Measurements from ENCODE around the gene CIBAR2. TPM values are rescaled to one million over a fixed set of nuclear protein-coding genes. Genes with fewer than 3 reads are reported as not detected.

Gene CIBAR2
- 0.13 TPM in 1 of 2 replicates, not detected in the other for total RNA-seq
- not detected in 2 replicates for polyA plus RNA-seq

DNA sequence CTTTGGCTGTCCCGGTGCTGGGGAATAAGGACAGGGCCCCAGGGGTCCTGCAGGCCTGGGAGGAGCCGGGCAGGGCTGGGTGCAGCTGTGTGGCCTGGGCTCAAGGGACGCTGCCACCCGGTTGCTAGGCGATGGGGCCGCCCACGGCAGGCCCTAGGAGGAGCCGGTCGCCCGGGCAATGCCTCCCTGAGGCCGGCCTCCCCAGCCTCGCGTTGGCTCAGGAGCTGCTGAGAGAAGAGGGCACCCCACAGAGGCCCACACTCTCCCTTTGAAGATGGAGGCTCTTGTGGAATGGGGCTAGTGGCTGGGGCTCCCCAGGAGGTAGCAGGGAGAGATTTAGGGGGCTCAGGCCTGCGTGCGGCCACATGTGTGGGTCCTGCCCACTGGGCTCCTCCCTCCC is at the start of gene CIBAR2:
Gene CIBAR2 (minus strand): TSS at position 109 of the 400 bp plus-strand sequence. CDS start 120 bp downstream, outside the sequence.
- Histone ChIP-seq H3K4me2 (no peak within 1 kb of the TSS), H2AFZ (no peak within 1 kb of the TSS), H3K36me3 (replicated peaks; ENCODE audit: insufficient read depth, low read depth) (no peaks in the 10 kb centered on the region), H3K9me3 (ENCODE audit: low read depth) (no peaks in the 10 kb centered on the region), H4K20me1 (ENCODE audit: insufficient read depth, poor library complexity, severe bottlenecking) (no peaks in the 10 kb centered on the region), H3K9me2 (replicated peaks; ENCODE audit: insufficient read depth) (no peaks in the 10 kb centered on the region), H3K27ac (no peak within 1 kb of the TSS), H3K4me1 (ENCODE audit: insufficient read depth) (peaks cover 5% of the 10 kb centered on the region), H3K27me3 (no peaks in the 10 kb centered on the region), H3K79me2 (no peaks in the 10 kb centered on the region), H3K4me3 (no peak within 1 kb of the TSS)
- DNase-seq (ENCODE audit: low spot score), result no peak
- WGBS (ENCODE audit: low lambda C conversion rate, missing lambda C conversion rate), result 75% methylated on average over 15 of the region's 15 CpGs
- TF ChIP-seq EZH2phosphoT487 (IDR thresholded peaks at IDR 0.05; ENCODE audit: low read depth, severe bottlenecking, unreplicated experiment), result no peak
- TF ChIP-seq EZH2 (IDR thresholded peaks at IDR 0.05; ENCODE audit: borderline replicate concordance), result no peak

DNA sequence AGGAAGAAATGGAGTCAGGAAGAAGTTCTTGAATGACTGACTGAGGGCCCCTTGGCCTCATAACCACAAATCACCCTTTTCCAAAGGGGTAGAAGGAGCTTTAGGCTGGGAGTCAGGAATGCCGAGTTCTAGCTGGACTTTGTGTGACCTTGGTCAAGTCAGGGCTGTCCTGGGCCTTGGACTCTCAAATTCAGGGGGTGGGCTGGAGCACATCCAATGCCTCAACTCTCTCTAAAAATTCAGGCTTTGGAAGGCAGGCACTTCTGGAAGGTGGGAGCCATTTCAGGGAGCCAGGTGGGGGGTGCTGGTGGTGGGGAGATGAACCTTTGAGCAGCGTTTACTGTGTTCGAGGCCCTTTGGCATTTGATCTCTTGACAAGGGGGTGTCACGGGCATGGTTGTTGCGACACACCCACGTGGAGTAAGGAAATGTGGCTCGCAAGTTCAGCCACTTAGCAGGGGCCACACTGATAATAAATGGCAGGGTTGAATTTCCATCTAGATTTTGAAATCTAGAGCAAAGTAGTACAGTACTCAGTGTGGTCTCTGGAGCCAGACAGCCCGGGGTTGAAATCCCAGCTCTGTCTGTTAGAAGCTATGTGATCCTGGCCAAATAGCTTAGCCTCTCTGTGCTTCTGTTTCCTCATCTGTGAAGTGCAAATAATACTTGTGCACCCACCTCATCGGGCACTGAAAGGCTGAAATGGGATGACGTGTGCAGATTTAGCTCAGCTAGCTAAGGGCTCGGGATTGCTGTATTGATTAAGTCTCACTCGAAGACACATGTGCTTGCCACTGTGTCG is 47.1 kb upstream of the CIBAR2 start:
- TF ChIP-seq EZH2 (IDR thresholded peaks at IDR 0.05; ENCODE audit: borderline replicate concordance) (no peak), EZH2phosphoT487 (IDR thresholded peaks at IDR 0.05; ENCODE audit: low read depth, severe bottlenecking, unreplicated experiment) (no peak)
- TF ChIP-seq, protein P1, sequence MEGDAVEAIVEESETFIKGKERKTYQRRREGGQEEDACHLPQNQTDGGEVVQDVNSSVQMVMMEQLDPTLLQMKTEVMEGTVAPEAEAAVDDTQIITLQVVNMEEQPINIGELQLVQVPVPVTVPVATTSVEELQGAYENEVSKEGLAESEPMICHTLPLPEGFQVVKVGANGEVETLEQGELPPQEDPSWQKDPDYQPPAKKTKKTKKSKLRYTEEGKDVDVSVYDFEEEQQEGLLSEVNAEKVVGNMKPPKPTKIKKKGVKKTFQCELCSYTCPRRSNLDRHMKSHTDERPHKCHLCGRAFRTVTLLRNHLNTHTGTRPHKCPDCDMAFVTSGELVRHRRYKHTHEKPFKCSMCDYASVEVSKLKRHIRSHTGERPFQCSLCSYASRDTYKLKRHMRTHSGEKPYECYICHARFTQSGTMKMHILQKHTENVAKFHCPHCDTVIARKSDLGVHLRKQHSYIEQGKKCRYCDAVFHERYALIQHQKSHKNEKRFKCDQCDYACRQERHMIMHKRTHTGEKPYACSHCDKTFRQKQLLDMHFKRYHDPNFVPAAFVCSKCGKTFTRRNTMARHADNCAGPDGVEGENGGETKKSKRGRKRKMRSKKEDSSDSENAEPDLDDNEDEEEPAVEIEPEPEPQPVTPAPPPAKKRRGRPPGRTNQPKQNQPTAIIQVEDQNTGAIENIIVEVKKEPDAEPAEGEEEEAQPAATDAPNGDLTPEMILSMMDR (IDR thresholded peaks at IDR 0.05; ENCODE audit: poor library complexity), result no peak
- H3K9me2 ChIP-seq (replicated peaks; ENCODE audit: insufficient read depth), result no peaks in the 10 kb centered on the region
- H4K20me1 ChIP-seq (ENCODE audit: insufficient read depth, poor library complexity, severe bottlenecking), result no peaks in the 10 kb centered on the region
- peak overlapping the region; percentile 47 for H3K27ac ChIP-seq
- H3K79me2 ChIP-seq, result no peaks in the 10 kb centered on the region
- H3K4me1 ChIP-seq (ENCODE audit: insufficient read depth), result peaks cover 46% of the 10 kb centered on the region
- no peak overlapping the region for H3K4me3 ChIP-seq
- no peaks in the 10 kb centered on the region for H3K36me3 ChIP-seq (replicated peaks; ENCODE audit: insufficient read depth, low read depth)
- H3K27me3 ChIP-seq, result no peaks in the 10 kb centered on the region
- DNase-seq (ENCODE audit: low spot score), result no peak
- H3K9me3 ChIP-seq (ENCODE audit: low read depth), result no peaks in the 10 kb centered on the region
- H3K4me2 ChIP-seq, result no peak overlapping the region
- H2AFZ ChIP-seq, result no peak overlapping the region
- WGBS (ENCODE audit: low lambda C conversion rate, missing lambda C conversion rate), result 81% methylated on average over 13 of the region's 13 CpGs

DNA sequence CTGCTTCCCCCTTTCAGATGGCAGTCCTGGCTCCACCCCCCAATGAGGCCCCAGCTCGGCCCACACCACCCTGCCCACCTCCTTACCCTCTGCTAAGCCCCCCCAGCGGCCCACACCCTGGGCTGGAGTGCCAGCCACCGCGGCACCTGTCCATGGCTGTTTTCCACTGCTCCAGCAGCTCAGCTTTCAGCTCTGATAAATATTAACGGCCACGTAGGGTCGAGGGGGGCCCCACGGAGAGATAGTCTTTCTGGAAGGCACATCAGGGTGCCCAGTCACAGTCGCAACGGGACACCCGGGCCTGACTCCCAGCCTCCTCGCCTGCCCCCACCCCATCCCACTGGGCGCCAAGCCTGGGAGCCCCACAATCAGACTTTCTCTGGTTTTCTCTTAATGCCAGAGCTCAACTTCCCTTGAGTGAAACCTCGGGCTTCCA is 46.5 kb upstream of the CIBAR2 start:
- H3K4me2 ChIP-seq, result peak overlapping the region; percentile 26
- no peaks in the 10 kb centered on the region for H3K9me2 ChIP-seq (replicated peaks; ENCODE audit: insufficient read depth)
- 60% methylated on average over 14 of the region's 14 CpGs for WGBS (ENCODE audit: low lambda C conversion rate, missing lambda C conversion rate)
- H3K4me3 ChIP-seq, result no peak overlapping the region
- no peaks in the 10 kb centered on the region for H3K27me3 ChIP-seq
- H3K36me3 ChIP-seq (replicated peaks; ENCODE audit: insufficient read depth, low read depth), result no peaks in the 10 kb centered on the region
- no peaks in the 10 kb centered on the region for H3K9me3 ChIP-seq (ENCODE audit: low read depth)
- TF ChIP-seq, protein P1 (IDR thresholded peaks at IDR 0.05; ENCODE audit: poor library complexity), result no peak
- TF ChIP-seq EZH2phosphoT487 (IDR thresholded peaks at IDR 0.05; ENCODE audit: low read depth, severe bottlenecking, unreplicated experiment) (no peak), EZH2 (IDR thresholded peaks at IDR 0.05; ENCODE audit: borderline replicate concordance) (no peak)
- peaks cover 40% of the 10 kb centered on the region for H3K4me1 ChIP-seq (ENCODE audit: insufficient read depth)
- no peak for DNase-seq (ENCODE audit: low spot score)
- no peaks in the 10 kb centered on the region for H3K79me2 ChIP-seq
- no peak overlapping the region for H2AFZ ChIP-seq
- no peaks in the 10 kb centered on the region for H4K20me1 ChIP-seq (ENCODE audit: insufficient read depth, poor library complexity, severe bottlenecking)
- peak overlapping the region; percentile 47 for H3K27ac ChIP-seq

All from hepatocyte (in vitro differentiated cells).